ENCODE data around the gene ARID1B. TPM values are rescaled to one million over a fixed set of nuclear protein-coding genes. Genes with fewer than 3 reads are reported as not detected.

Gene ARID1B
- total and polyA plus RNA-seq, 9 of the 15 experiments (the other 6 are each of a cell fraction or from before 2014, with no cell fraction given) = 12.5 to 50.5 (median 25.8) TPM

- no peak for TF ChIP-seq ZHX1 (conservative IDR thresholded peaks at IDR 0.05; ENCODE audit: low read length)
- TF ChIP-seq NCOA6 (IDR thresholded peaks at IDR 0.05) = peak; percentile 98
- TF ChIP-seq U2AF1 (optimal IDR thresholded peaks at IDR 0.05; ENCODE audit: low read depth, low read length) = no peak
- TF ChIP-seq ZNF280B (CRISPR knock-in tag; IDR thresholded peaks at IDR 0.05) = no peak
- no peak; the same call in 1 of the 2 replicates for TF ChIP-seq NFE2 (IDR thresholded peaks at IDR 0.05; ENCODE audit: low read depth)
- no peak for TF ChIP-seq ZNF830 (CRISPR knock-in tag; IDR thresholded peaks at IDR 0.05)
- TF ChIP-seq TRIM25 (IDR thresholded peaks at IDR 0.05; ENCODE audit: borderline replicate concordance) = no peak
- no peak for TF ChIP-seq PCBP2 (IDR thresholded peaks at IDR 0.05; ENCODE audit: low read depth, low read length, poor library complexity, severe bottlenecking)
- TF ChIP-seq ZNF124 (CRISPR knock-in tag; IDR thresholded peaks at IDR 0.05) = no peak
- no peak for TF ChIP-seq E2F4 (CRISPR knock-in tag; IDR thresholded peaks at IDR 0.05; ENCODE audit: low read depth)
- no peak for TF ChIP-seq CREB5 (CRISPR knock-in tag; IDR thresholded peaks at IDR 0.05)
- TF ChIP-seq TARDBP (IDR thresholded peaks at IDR 0.05) = no peak
- TF ChIP-seq SIRT6 (IDR thresholded peaks at IDR 0.05; ENCODE audit: low read depth, low read length) = no peak
- TF ChIP-seq SMARCB1 (IDR thresholded peaks at IDR 0.05; ENCODE audit: insufficient read length, low read depth) = no peak
- no peak for TF ChIP-seq DMBX1 (CRISPR knock-in tag; IDR thresholded peaks at IDR 0.05; ENCODE audit: borderline replicate concordance)
- 0 out of 2 replicates have a peak, but pooled peaks have one; percentile 8 for TF ChIP-seq TAL1 (IDR thresholded peaks at IDR 0.05)
- TF ChIP-seq XRCC4 (IDR thresholded peaks at IDR 0.05; ENCODE audit: extremely low read depth, insufficient read depth, insufficient read length) = no peak
- TF ChIP-seq ZNF184 (CRISPR knock-in tag; IDR thresholded peaks at IDR 0.05) = no peak
- TF ChIP-seq NFYB (IDR thresholded peaks at IDR 0.05; ENCODE audit: extremely low read depth, insufficient read length) = no peak
- peak; percentile 73; the same call in 1 of the 2 replicates for TF ChIP-seq PML (IDR thresholded peaks at IDR 0.05; ENCODE audit: low read length)
Measured at GRCh38 chr6:157221049-157221816, 444.1 kb downstream of the ARID1B start (continued).
